Mesenchymal stem cell (in vitro differentiated cells and primary cell): ENCODE results near the gene UNC13C.

Experiments
- DNase-seq: peaks from one replicate; pipeline ENCODE4 v3.0.0-alpha.2; 2013
- H2AFZ ChIP-seq: one replicate; pipeline ENCODE4 v1.6.1; 2013; ENCODE audit warnings: low read depth, mild to moderate bottlenecking, control low read depth, inconsistent platforms, low read length, moderate library complexity
- H2AK5ac ChIP-seq: 2 replicates; pipeline ENCODE4 v1.6.1; 2013; ENCODE audit warnings: low read length, moderate library complexity, mild to moderate bottlenecking, inconsistent platforms; ENCODE audit not compliant: severe bottlenecking
- H2BK120ac ChIP-seq: one replicate; pipeline ENCODE4 v1.6.1; 2013; ENCODE audit warnings: low read depth, mild to moderate bottlenecking, inconsistent platforms, low read length, moderate library complexity
- H2BK12ac ChIP-seq, 2 experiments: one replicate each; pipeline ENCODE4 v1.6.1; 2013; ENCODE audit warnings: inconsistent platforms in 2 of 2, low read length in 2 of 2, mild to moderate bottlenecking in 2 of 2, moderate library complexity in 2 of 2, control low read depth in 1 of 2
- H2BK15ac ChIP-seq: one replicate; pipeline ENCODE4 v1.6.1; 2013; ENCODE audit warnings: mild to moderate bottlenecking, low read depth, inconsistent platforms; ENCODE audit not compliant: poor library complexity, severe bottlenecking
- H2BK5ac ChIP-seq: 2 replicates; pipeline ENCODE4 v1.6.1; 2013; ENCODE audit warnings: low read depth, mild to moderate bottlenecking, low read length, control low read depth, inconsistent platforms; ENCODE audit not compliant: poor library complexity, severe bottlenecking
- H3K14ac ChIP-seq, 2 experiments: one replicate each; pipeline ENCODE4 v1.6.1; 2013; ENCODE audit warnings: inconsistent platforms in 2 of 2, low read length in 2 of 2, control low read depth in 1 of 2, mild to moderate bottlenecking in 1 of 2, moderate library complexity in 1 of 2
- H3K18ac ChIP-seq, 2 experiments: one replicate each; pipeline ENCODE4 v1.6.1; 2013; ENCODE audit warnings: inconsistent platforms in 2 of 2, low read length in 2 of 2, control low read depth in 1 of 2, low read depth in 1 of 2, mild to moderate bottlenecking in 1 of 2
- H3K23ac ChIP-seq, 2 experiments: one replicate each; pipeline ENCODE4 v1.6.1; 2013; ENCODE audit warnings: inconsistent platforms in 2 of 2, low read length in 2 of 2, mild to moderate bottlenecking in 2 of 2, moderate library complexity in 2 of 2, control low read depth in 1 of 2
- H3K27ac ChIP-seq: 2 replicates; pipeline ENCODE4 v1.5.1; 2013; ENCODE audit warnings: mild to moderate bottlenecking, moderate library complexity, low read length, control low read depth, inconsistent platforms; ENCODE audit not compliant: poor library complexity, severe bottlenecking
- H3K27me3 ChIP-seq, 2 experiments: 2 replicates each; pipeline versions ENCODE4 v1.6.1 to v1.7.0; 2013; ENCODE audit warnings: low read length in 2 of 2, mild to moderate bottlenecking in 2 of 2, moderate library complexity in 2 of 2, control low read depth in 1 of 2, inconsistent platforms in 1 of 2; ENCODE audit not compliant: control insufficient read depth in 1 of 2, insufficient read depth in 1 of 2
- H3K36me3 ChIP-seq, 2 experiments: 2 replicates each; pipeline versions ENCODE4 v1.6.1 to v1.7.0; 2013; ENCODE audit warnings: low read length in 2 of 2, control low read depth in 1 of 2, inconsistent platforms in 1 of 2, low read depth in 1 of 2, mild to moderate bottlenecking in 1 of 2; ENCODE audit not compliant: insufficient read depth in 2 of 2, control insufficient read depth in 1 of 2
- H3K4ac ChIP-seq, 2 experiments: one replicate each; pipeline ENCODE4 v1.6.1; 2013; ENCODE audit warnings: inconsistent platforms in 2 of 2, low read length in 2 of 2, mild to moderate bottlenecking in 2 of 2, moderate library complexity in 2 of 2, control low read depth in 1 of 2, low read depth in 1 of 2
- H3K4me1 ChIP-seq: 2 replicates; pipeline ENCODE4 v1.6.1; 2013; ENCODE audit warnings: low read depth, low read length, control low read depth; ENCODE audit not compliant: control insufficient read depth, insufficient read depth
- H3K4me2 ChIP-seq: 2 replicates; pipeline ENCODE4 v1.6.1; 2013; ENCODE audit warnings: low read length, mild to moderate bottlenecking, inconsistent platforms; ENCODE audit not compliant: poor library complexity, severe bottlenecking
- H3K4me3 ChIP-seq, 2 experiments: 2 replicates each; pipeline versions ENCODE4 v1.5.1 to v1.7.0; 2013; ENCODE audit warnings: low read length in 2 of 2, mild to moderate bottlenecking in 2 of 2, control low read depth in 1 of 2, low read depth in 1 of 2; ENCODE audit not compliant: insufficient read depth in 1 of 2
- H3K79me1 ChIP-seq: replicated peaks from 2 replicates; pipeline ENCODE4 v1.6.1; 2013; ENCODE audit warnings: mild to moderate bottlenecking, control low read depth, low read length, inconsistent platforms; ENCODE audit not compliant: poor library complexity, severe bottlenecking
- H3K9ac ChIP-seq: 2 replicates; pipeline ENCODE4 v1.7.0; 2013; ENCODE audit warnings: mild to moderate bottlenecking, low read length, moderate library complexity
- H3K9me3 ChIP-seq: 2 replicates; pipeline ENCODE4 v1.7.0; 2013; ENCODE audit warnings: mild to moderate bottlenecking, low read length; ENCODE audit not compliant: control insufficient read depth
- H4K8ac ChIP-seq: one replicate; pipeline ENCODE4 v1.6.1; 2013; ENCODE audit warnings: inconsistent platforms, mild to moderate bottlenecking, low read length, moderate library complexity
- H4K91ac ChIP-seq: one replicate; pipeline ENCODE4 v1.6.1; 2013; ENCODE audit warnings: mild to moderate bottlenecking, low read length, inconsistent platforms
- WGBS: methylation state at CpG from one replicate; pipeline ENCODE4 v1.1.7; 2013; ENCODE audit warnings: mixed read lengths; 5-methylcytosine and 5-hydroxymethylcytosine counted together

The UNC13C gene

GRCh38 chr15:53982071-53982680 is 3.9 kb downstream of the UNC13C start:
- H2AFZ ChIP-seq: no peak overlapping the region
- H3K4me3 ChIP-seq: no peak overlapping the region
- H2BK12ac ChIP-seq: no peak overlapping the region
- H3K18ac ChIP-seq: no peak overlapping the region
- H3K9ac ChIP-seq: no peak overlapping the region
- H3K27ac ChIP-seq: no peak overlapping the region
- no peak overlapping the region for H2BK15ac ChIP-seq
- WGBS: 57% methylated on average over 4 of the region's 4 CpGs
- H3K4me1 ChIP-seq: peaks cover 3% of the 10 kb centered on the region
- H2AK5ac ChIP-seq: no peak overlapping the region
- no peak overlapping the region for H3K4ac ChIP-seq
- H4K8ac ChIP-seq: no peak overlapping the region
- no peak overlapping the region for H3K14ac ChIP-seq
- H3K23ac ChIP-seq: no peak overlapping the region
- DNase-seq: no peak
- H3K36me3 ChIP-seq: no peaks in the 10 kb centered on the region
- H4K91ac ChIP-seq: no peak overlapping the region
- no peaks in the 10 kb centered on the region for H3K9me3 ChIP-seq
- H2BK120ac ChIP-seq: no peak overlapping the region
- H3K27me3 ChIP-seq: peaks cover 0 to 19% of the 10 kb centered on the region in 2 experiments
- H2BK5ac ChIP-seq: no peak overlapping the region
- no peaks in the 10 kb centered on the region for H3K79me1 ChIP-seq
- H3K4me2 ChIP-seq: no peak overlapping the region

- no peaks in the 10 kb centered on the region for H3K36me3 ChIP-seq
- H4K8ac ChIP-seq: no peak overlapping the region
- H3K79me1 ChIP-seq: no peaks in the 10 kb centered on the region
- no peak for DNase-seq
- H3K14ac ChIP-seq: no peak overlapping the region
- no peak overlapping the region for H3K4me3 ChIP-seq
- no peak overlapping the region for H3K27ac ChIP-seq
- peaks cover 0 to 13% of the 10 kb centered on the region in 2 experiments for H3K27me3 ChIP-seq
- no peak overlapping the region for H2AK5ac ChIP-seq
- H3K23ac ChIP-seq: no peak overlapping the region
- no peak overlapping the region for H3K9ac ChIP-seq
- no peak overlapping the region for H3K18ac ChIP-seq
- no peak overlapping the region for H2BK12ac ChIP-seq
- WGBS: no CpG with 5 or more reads among the region's 1 CpG
- no peak overlapping the region for H3K4me2 ChIP-seq
- H2BK15ac ChIP-seq: no peak overlapping the region
- H2AFZ ChIP-seq: no peak overlapping the region
- no peak overlapping the region for H4K91ac ChIP-seq
- no peaks in the 10 kb centered on the region for H3K9me3 ChIP-seq
- H2BK120ac ChIP-seq: no peak overlapping the region
- H3K4me1 ChIP-seq: peaks cover 3% of the 10 kb centered on the region
- H3K4ac ChIP-seq: no peak overlapping the region
- no peak overlapping the region for H2BK5ac ChIP-seq
Measured at GRCh38 chr15:53982876-53983275, 4.6 kb downstream of the UNC13C start.

- Histone ChIP-seq H3K4me3 (no peak overlapping the region), H4K8ac (no peak overlapping the region), H4K91ac (no peak overlapping the region), H3K36me3 (no peaks in the 10 kb centered on the region), H3K4ac (no peak overlapping the region), H2AFZ (no peak overlapping the region), H3K14ac (no peak overlapping the region), H3K9ac (no peak overlapping the region), H2BK15ac (no peak overlapping the region), H3K4me2 (no peak overlapping the region), H3K79me1 (no peaks in the 10 kb centered on the region), H3K9me3 (no peaks in the 10 kb centered on the region), H3K18ac (no peak overlapping the region), H2AK5ac (no peak overlapping the region), H2BK12ac (no peak overlapping the region), H2BK5ac (no peak overlapping the region), H3K27ac (no peak overlapping the region), H3K23ac (no peak overlapping the region), H3K27me3 (peaks cover 0 to 2% of the 10 kb centered on the region in 2 experiments), H2BK120ac (no peak overlapping the region), H3K4me1 (no peaks in the 10 kb centered on the region)
- WGBS: 88% methylated on average over 1 of the region's 1 CpG
- no peak for DNase-seq
Measured at GRCh38 chr15:53984221-53984620, 6.0 kb downstream of the UNC13C start.

GRCh38 chr15:53985562-53985961 is 7.3 kb downstream of the UNC13C start:
- H3K9me3 ChIP-seq: no peaks in the 10 kb centered on the region

More at GRCh38 chr15:53985562-53985961, 7.3 kb downstream of the UNC13C start:
- Histone ChIP-seq H3K9ac (no peak overlapping the region), H2BK12ac (no peak overlapping the region), H2AK5ac (no peak overlapping the region), H4K91ac (no peak overlapping the region), H2BK5ac (no peak overlapping the region), H3K79me1 (no peaks in the 10 kb centered on the region), H3K18ac (no peak overlapping the region), H3K27me3 (no peaks in the 10 kb centered on the region), H3K14ac (no peak overlapping the region), H3K23ac (no peak overlapping the region), H3K27ac (no peak overlapping the region), H3K36me3 (no peaks in the 10 kb centered on the region), H3K4me3 (no peak overlapping the region), H3K4me1 (no peaks in the 10 kb centered on the region), H2BK15ac (no peak overlapping the region), H2AFZ (no peak overlapping the region), H4K8ac (no peak overlapping the region), H2BK120ac (no peak overlapping the region), H3K4me2 (no peak overlapping the region), H3K4ac (no peak overlapping the region)
- DNase-seq: no peak
- WGBS: 44% methylated on average over 2 of the region's 4 CpGs
